HUES48 (cell line): Measurements from ENCODE around the gene VBP1.
"Not testable (repeated sequence)": the region's sequence is repeated elsewhere in the genome, so short reads cannot be mapped to it uniquely, and the experiment has no call there.

Experiments
- H3K27ac ChIP-seq: one replicate; pipeline ENCODE4 v1.7.0; 2013; ENCODE audit warnings: low read depth, low read length, inconsistent platforms
- H3K27me3 ChIP-seq: 2 replicates; pipeline ENCODE4 v1.6.1; 2013; ENCODE audit warnings: mild to moderate bottlenecking, low read length; ENCODE audit not compliant: control insufficient read depth, insufficient read depth
- H3K36me3 ChIP-seq: 2 replicates; pipeline ENCODE4 v1.6.1; 2013; ENCODE audit warnings: low read length; ENCODE audit not compliant: control insufficient read depth, insufficient read depth
- H3K4me1 ChIP-seq: 2 replicates; pipeline ENCODE4 v1.6.1; 2013; ENCODE audit warnings: mild to moderate bottlenecking, low read length; ENCODE audit not compliant: control insufficient read depth, insufficient read depth
- H3K4me3 ChIP-seq: 2 replicates; pipeline ENCODE4 v1.5.1; 2013; ENCODE audit warnings: mild to moderate bottlenecking, low read depth, low read length
- H3K9ac ChIP-seq: 2 replicates; pipeline ENCODE4 v1.6.1; 2013; ENCODE audit warnings: mild to moderate bottlenecking, low read depth, low read length, moderate library complexity
- H3K9me3 ChIP-seq: 2 replicates; pipeline ENCODE4 v1.6.1; 2013; ENCODE audit warnings: low read length; ENCODE audit not compliant: control insufficient read depth, insufficient read depth

VBP1 gene

DNA sequence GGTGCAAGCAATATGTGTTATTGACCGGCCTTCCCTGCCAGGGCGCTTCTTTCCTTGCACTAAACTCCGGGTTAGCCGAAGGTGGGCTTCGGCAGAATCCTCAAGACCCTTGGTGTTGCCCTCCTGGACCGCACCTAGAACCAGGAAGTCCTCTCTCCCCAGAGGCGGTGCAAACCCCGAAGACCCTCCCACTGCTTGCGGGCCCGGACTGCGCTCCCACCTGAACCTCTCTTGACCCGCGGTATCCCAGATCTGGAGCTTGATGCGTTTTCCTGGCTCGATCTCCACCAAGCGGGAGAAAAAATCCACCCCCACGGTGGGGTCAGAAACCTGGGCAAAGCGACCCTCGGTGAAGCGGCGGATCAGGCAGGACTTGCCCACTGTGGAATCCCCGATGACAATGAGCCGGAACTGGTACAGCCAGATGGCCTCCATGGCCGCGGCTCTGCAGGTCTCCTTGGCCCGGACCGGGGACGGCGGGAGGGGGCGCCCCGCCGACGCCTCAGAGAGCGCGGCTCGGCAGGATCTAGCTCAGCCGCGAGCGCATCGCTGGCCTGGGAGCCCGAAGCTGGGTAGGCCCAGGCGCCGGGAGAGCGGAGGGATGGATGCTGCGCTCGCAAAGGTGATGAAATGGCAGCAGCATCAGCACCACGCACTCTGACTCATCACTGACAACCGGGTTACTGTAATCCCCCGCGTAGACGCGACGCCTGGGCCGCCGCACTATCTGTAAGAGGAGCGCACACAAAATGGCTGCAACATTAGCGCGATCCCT lies 47.8 kb downstream of the VBP1 start, which contains the start of gene RAB39B:
RAB39B (minus strand) TSS at position 638 of the 775 bp plus-strand sequence; CDS start at position 435, 203 bp downstream.
- H3K36me3 ChIP-seq, result no peaks in the 10 kb centered on the region
- no peaks in the 10 kb centered on the region; the same call in 1 of the 2 replicates for H3K4me1 ChIP-seq
- H3K9me3 ChIP-seq, result peaks cover 48% of the 10 kb centered on the region
- peak within 1 kb of the TSS; percentile 69 for H3K4me3 ChIP-seq
- no peaks in the 10 kb centered on the region for H3K27me3 ChIP-seq
- peak within 1 kb of the TSS; percentile 44; the same call in 1 of the 2 replicates for H3K9ac ChIP-seq
- H3K27ac ChIP-seq, result peak within 1 kb of the TSS; percentile 65

DNA sequence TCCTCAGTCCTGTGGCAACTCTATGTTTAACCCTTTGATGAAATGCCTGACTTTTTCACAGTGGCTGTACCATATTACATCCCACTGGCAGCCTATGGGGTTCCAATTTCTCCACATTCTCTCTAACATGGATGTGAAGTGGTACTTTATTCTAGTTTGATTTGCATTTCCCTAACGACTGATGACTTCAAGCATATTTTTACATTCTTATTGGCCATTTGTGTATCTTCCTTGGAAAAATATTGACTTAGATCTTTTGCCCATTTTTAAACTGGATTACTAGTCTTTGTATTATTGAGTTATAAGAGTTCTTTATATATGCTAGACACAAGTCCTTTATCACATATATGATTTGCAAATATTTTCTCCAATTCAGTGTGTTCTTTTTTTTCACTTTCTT lies 50.2 kb downstream of the VBP1 start:
- H3K4me3 ChIP-seq, result no peak overlapping the region
- H3K4me1 ChIP-seq, result no peaks in the 10 kb centered on the region; the same call in 1 of the 2 replicates
- H3K27ac ChIP-seq, result no peak overlapping the region
- no peaks in the 10 kb centered on the region for H3K27me3 ChIP-seq
- peaks cover 38% of the 10 kb centered on the region for H3K9me3 ChIP-seq
- H3K9ac ChIP-seq, result no peak overlapping the region
- no peaks in the 10 kb centered on the region for H3K36me3 ChIP-seq

DNA sequence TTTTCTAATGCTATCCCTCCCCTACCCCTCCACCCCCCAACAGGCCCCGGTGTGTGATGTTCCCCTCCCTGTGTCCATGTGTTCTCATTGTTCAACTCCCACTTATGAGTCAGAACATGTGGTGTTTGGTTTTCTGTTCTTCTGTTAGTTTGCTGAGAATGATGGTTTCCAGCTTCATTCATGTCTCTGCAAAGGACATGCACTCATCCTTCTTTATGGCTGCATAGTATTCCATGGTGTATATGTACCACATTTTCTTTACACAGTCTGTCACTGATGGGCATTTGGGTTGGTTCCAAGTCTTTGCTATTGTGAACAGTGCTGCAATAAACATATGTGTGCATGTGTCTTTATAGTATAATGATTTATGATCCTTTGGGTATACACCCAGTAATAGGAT lies 51.7 kb downstream of the VBP1 start:
- not testable (repeated sequence) for H3K36me3 ChIP-seq, H3K4me1 ChIP-seq, H3K4me3 ChIP-seq, H3K27me3 ChIP-seq, H3K9ac ChIP-seq, H3K27ac ChIP-seq
- peaks cover 46% of the 10 kb centered on the region for H3K9me3 ChIP-seq

DNA sequence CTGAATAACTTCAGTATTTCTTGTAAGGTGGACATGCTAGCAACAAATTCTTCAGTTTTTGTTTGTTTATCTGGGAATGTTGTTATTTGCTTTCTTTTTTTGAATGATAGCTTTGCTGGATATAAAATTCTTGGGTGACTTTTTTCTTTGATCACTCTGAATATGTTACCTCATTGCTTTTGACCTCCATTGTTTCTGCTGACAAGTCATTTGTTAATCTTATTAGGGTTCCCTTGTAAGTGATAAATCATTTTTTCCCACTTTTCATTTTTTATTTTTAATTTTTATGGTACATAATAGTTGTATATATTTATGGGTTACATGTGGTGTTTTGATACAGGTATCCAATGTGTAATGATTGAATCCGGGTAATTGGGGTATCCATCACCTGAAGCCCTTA lies 54.7 kb downstream of the VBP1 start:
- Histone ChIP-seq H3K4me3 (no peak overlapping the region), H3K4me1 (no peaks in the 10 kb centered on the region), H3K27ac (no peak overlapping the region), H3K9me3 (peaks cover 49% of the 10 kb centered on the region), H3K27me3 (no peaks in the 10 kb centered on the region), H3K36me3 (no peaks in the 10 kb centered on the region), H3K9ac (no peak overlapping the region)

DNA sequence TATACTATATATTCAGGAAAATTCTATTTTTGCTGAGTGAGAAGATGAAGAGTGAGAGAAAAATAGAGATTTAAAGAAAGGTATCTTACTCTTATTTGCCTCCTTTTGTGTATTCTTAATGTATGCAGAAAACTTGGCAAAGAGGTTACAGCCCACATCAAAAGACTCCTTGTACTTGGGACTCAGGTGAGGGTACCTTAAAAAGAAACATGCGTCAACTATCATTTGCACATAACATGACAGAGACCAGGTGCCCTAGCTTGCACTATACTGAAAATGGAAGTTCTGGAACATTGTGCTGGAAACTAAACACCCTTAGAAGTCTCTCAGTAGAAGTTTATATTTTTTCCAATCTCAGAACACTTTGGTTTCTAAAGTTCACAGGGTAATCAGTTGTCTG lies 63.6 kb downstream of the VBP1 start:
- Histone ChIP-seq H3K27me3 (no peaks in the 10 kb centered on the region), H3K4me1 (no peaks in the 10 kb centered on the region), H3K9ac (no peak overlapping the region), H3K36me3 (no peaks in the 10 kb centered on the region), H3K9me3 (peaks cover 50% of the 10 kb centered on the region), H3K4me3 (no peak overlapping the region), H3K27ac (no peak overlapping the region)
